Measurements from ENCODE around the gene EYA2. TPM values are rescaled to one million over a fixed set of nuclear protein-coding genes. Genes with fewer than 3 reads are reported as not detected.
"Not testable (repeated sequence)": the region's sequence is repeated elsewhere in the genome, so short reads cannot be mapped to it uniquely, and the experiment has no call there.

Gene EYA2
- total RNA-seq, 2 experiments from 2014 or later: not detected

DNA sequence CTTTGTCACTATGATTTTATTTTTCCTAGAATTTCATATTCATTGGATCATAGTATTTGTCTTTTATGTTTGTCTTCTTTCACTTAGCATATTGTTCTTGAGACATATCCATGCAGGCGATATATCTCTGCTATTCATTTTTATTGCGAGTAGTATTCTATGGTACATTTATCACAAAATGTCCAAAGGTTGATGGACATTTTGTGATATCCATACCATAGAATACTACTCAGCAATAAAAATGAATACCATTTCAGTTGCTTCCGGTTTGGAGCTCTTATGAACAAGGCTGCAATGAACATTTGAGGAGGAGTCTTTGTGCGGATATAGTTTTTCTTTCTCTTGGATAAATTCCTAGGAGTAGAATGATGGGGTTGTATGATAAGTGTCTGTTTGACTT lies 28.8 kb upstream of the EYA2 start:
- Mint-ChIP-seq H3K27ac (no peak overlapping the region), H3K36me3 (ENCODE audit: low read depth) (no peaks in the 10 kb centered on the region), H3K4me3 (no peak overlapping the region), H3K9me3 (peaks cover 7% of the 10 kb centered on the region), H3K27me3 (peaks cover 26% of the 10 kb centered on the region), H3K4me1 (ENCODE audit: low read depth) (no peaks in the 10 kb centered on the region)
- TF ChIP-seq, protein P1, sequence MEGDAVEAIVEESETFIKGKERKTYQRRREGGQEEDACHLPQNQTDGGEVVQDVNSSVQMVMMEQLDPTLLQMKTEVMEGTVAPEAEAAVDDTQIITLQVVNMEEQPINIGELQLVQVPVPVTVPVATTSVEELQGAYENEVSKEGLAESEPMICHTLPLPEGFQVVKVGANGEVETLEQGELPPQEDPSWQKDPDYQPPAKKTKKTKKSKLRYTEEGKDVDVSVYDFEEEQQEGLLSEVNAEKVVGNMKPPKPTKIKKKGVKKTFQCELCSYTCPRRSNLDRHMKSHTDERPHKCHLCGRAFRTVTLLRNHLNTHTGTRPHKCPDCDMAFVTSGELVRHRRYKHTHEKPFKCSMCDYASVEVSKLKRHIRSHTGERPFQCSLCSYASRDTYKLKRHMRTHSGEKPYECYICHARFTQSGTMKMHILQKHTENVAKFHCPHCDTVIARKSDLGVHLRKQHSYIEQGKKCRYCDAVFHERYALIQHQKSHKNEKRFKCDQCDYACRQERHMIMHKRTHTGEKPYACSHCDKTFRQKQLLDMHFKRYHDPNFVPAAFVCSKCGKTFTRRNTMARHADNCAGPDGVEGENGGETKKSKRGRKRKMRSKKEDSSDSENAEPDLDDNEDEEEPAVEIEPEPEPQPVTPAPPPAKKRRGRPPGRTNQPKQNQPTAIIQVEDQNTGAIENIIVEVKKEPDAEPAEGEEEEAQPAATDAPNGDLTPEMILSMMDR (IDR thresholded peaks at IDR 0.05): no peak
- POLR2A ChIA-PET: interaction anchor here (1.6 kb wide), 1 partner anchor 9 kb away, joined by 3 read pairs; no protein-coding TSS in a partner anchor
- DNase-seq (no peak), ATAC-seq (no peak)
- CTCF ChIA-PET: interaction anchor here (0.7 kb wide), 2 partner anchors 519 to 711 kb away, joined by 3 read pairs; no protein-coding TSS in a partner anchor
- intact Hi-C loops (cut with micrococcal nuclease): no loop called here

GRCh38 chr20:46870041-46870440 lies 24.6 kb upstream of the EYA2 start:
- DNase-seq (no peak), ATAC-seq (no peak)
- CTCF ChIA-PET: no interaction called here
- H3K9me3 Mint-ChIP-seq: peaks cover 7% of the 10 kb centered on the region
- POLR2A ChIA-PET: no interaction called here
- no peaks in the 10 kb centered on the region for H3K36me3 Mint-ChIP-seq (ENCODE audit: low read depth)
- intact Hi-C loops (cut with micrococcal nuclease): no loop called here
- H3K4me1 Mint-ChIP-seq (ENCODE audit: low read depth): no peaks in the 10 kb centered on the region
- peaks cover 27% of the 10 kb centered on the region for H3K27me3 Mint-ChIP-seq
- no peak overlapping the region for H3K27ac Mint-ChIP-seq
- TF ChIP-seq, protein P1 (IDR thresholded peaks at IDR 0.05): no peak
- H3K4me3 Mint-ChIP-seq: no peak overlapping the region

- TF ChIP-seq, protein P1 (IDR thresholded peaks at IDR 0.05): no peak
- H3K4me1 Mint-ChIP-seq (ENCODE audit: low read depth): no peaks in the 10 kb centered on the region
- intact Hi-C loops (cut with micrococcal nuclease): no loop called here
- ChIA-PET POLR2A (interaction anchor here (0.6 kb wide), 1 partner anchor 28 kb away, joined by 3 read pairs; no protein-coding TSS in a partner anchor), CTCF (interaction anchor here (1.0 kb wide), 1 partner anchor 115 kb away, joined by 3 read pairs; no protein-coding TSS in a partner anchor)
- no peaks in the 10 kb centered on the region for H3K36me3 Mint-ChIP-seq (ENCODE audit: low read depth)
- peaks cover 7% of the 10 kb centered on the region for H3K9me3 Mint-ChIP-seq
- H3K4me3 Mint-ChIP-seq: no peak overlapping the region
- H3K27ac Mint-ChIP-seq: no peak overlapping the region
- peaks cover 18% of the 10 kb centered on the region for H3K27me3 Mint-ChIP-seq
- DNase-seq: peak; percentile 14
- ATAC-seq: no peak
Observed at GRCh38 chr20:46872328-46873211, 22.1 kb upstream of the EYA2 start.

DNA sequence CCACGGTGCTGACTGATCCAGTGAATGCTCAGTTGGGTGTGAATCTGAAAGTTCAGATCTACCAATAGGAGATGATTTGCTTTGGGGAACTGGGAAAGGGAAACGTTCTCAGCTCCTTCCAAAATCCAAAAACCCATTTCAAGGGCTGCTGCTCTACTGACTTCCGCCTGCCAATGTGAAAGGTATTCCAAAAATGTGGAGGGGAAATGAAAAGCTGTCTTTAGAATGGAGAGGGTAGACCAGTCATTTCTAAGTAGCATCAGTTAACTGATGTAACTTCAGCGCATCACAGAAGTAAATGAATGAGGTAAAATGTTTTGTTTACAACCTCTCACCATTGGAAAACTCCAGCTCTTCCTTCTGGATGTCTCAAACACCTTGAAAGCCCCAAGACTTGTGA lies 19.6 kb upstream of the EYA2 start:
- ATAC-seq: no peak
- H3K36me3 Mint-ChIP-seq (ENCODE audit: low read depth): no peaks in the 10 kb centered on the region
- intact Hi-C loops (cut with micrococcal nuclease): no loop called here
- DNase-seq: no peak
- no peak overlapping the region for H3K4me3 Mint-ChIP-seq
- POLR2A ChIA-PET: interaction anchor here (1.2 kb wide), 1 partner anchor 9 kb away, joined by 3 read pairs; no protein-coding TSS in a partner anchor
- CTCF ChIA-PET: no interaction called here
- H3K4me1 Mint-ChIP-seq (ENCODE audit: low read depth): no peaks in the 10 kb centered on the region
- peaks cover 13% of the 10 kb centered on the region for H3K27me3 Mint-ChIP-seq
- TF ChIP-seq, protein P1 (IDR thresholded peaks at IDR 0.05): no peak
- no peaks in the 10 kb centered on the region for H3K9me3 Mint-ChIP-seq
- no peak overlapping the region for H3K27ac Mint-ChIP-seq

DNA sequence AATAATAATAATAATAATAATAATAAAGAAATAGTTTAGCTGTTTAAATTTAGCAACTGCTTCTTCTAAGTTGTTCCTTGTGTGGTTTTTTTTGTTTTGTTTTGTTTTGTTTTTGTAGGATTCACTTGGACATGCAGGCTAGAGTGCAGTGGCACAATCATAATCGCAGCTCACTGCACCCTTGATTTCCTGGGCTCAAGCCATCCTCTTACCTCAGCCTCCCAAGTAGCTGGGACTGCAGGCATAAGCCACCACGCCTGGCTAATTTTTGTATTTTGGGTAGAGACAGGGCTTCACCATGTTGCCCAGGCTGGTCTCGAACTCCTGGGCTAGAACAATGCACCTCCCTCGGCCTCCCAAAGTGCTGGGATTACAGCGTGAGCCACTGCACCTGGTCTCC lies 15.3 kb upstream of the EYA2 start:
- no peaks in the 10 kb centered on the region for H3K4me1 Mint-ChIP-seq (ENCODE audit: low read depth)
- TF ChIP-seq, protein P1 (IDR thresholded peaks at IDR 0.05): no peak
- ChIA-PET CTCF (no interaction called here), POLR2A (no interaction called here)
- H3K9me3 Mint-ChIP-seq: no peaks in the 10 kb centered on the region
- no peaks in the 10 kb centered on the region for H3K36me3 Mint-ChIP-seq (ENCODE audit: low read depth)
- ATAC-seq (no peak), DNase-seq (no peak)
- no peak overlapping the region for H3K4me3 Mint-ChIP-seq
- intact Hi-C loops (cut with micrococcal nuclease): no loop called here
- H3K27ac Mint-ChIP-seq: no peak overlapping the region
- peaks cover 30% of the 10 kb centered on the region for H3K27me3 Mint-ChIP-seq

DNA sequence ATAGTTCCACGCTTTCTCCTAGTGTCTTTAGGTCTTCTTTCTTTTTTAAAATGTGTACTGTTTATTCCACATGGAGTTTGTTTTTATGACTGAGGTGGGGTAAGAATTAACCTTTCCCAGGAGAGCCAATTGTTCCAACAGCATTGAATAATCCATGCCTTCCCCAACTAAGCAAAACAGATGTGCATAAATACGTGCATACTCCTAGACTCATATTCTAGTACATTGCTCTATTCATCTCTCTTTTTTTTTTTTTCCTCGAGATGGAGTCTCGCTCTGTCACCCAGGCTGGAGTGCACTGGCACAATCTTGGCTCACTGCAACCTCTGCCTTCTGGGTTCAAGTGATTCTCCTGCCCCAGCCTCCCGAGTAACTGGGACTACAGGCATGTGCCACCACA lies 14.7 kb upstream of the EYA2 start:
- H3K36me3 Mint-ChIP-seq (ENCODE audit: low read depth); ATAC-seq; H3K9me3 Mint-ChIP-seq; DNase-seq; intact Hi-C loops (cut with micrococcal nuclease); POLR2A ChIA-PET; H3K27ac Mint-ChIP-seq; H3K4me1 Mint-ChIP-seq (ENCODE audit: low read depth); H3K4me3 Mint-ChIP-seq; CTCF ChIA-PET: not testable (repeated sequence)
- H3K27me3 Mint-ChIP-seq: peaks cover 30% of the 10 kb centered on the region
